Natural killer cell (primary cell): ENCODE data around the gene CBFA2T3. TPM values are rescaled to one million over a fixed set of nuclear protein-coding genes. Genes with fewer than 3 reads are reported as not detected.

Experiments used
- ATAC-seq, 3 donors: fragments of 150-1000 bp in 2 of 3; fragments of 200-7000 bp in 1 of 3; cut with Tn5 transposase; 1 replicate in 1 of 3; 2 replicates in 2 of 3; pipeline ENCODE4 v1.10.0; 2021; ENCODE audit warnings: mild to moderate bottlenecking in 2 of 3, moderate library complexity in 2 of 3
- DNase-seq, 2 donors: peaks; one replicate each; pipeline versions ENCODE4 v3.0.0 to v3.0.0-alpha.2; 2013 to 2021; ENCODE audit warnings: mixed read lengths in 1 of 2
- H3K27ac ChIP-seq: one replicate; pipeline ENCODE4 v1.5.1; 2013; ENCODE audit warnings: mild to moderate bottlenecking, low read length
- H3K27me3 ChIP-seq: one replicate; pipeline ENCODE4 v1.6.1; 2013; ENCODE audit warnings: low read length; ENCODE audit not compliant: control insufficient read depth, insufficient read depth
- H3K36me3 ChIP-seq: one replicate; pipeline ENCODE4 v1.6.1; 2013; ENCODE audit warnings: low read length; ENCODE audit not compliant: control insufficient read depth, insufficient read depth
- H3K4me1 ChIP-seq: one replicate; pipeline ENCODE4 v1.6.1; 2013; ENCODE audit warnings: low read length; ENCODE audit not compliant: control insufficient read depth, insufficient read depth
- H3K4me3 ChIP-seq: one replicate; pipeline ENCODE4 v1.5.1; 2013; ENCODE audit warnings: low read length
- H3K9me3 ChIP-seq: one replicate; pipeline ENCODE4 v1.6.1; 2013; ENCODE audit warnings: low read length; ENCODE audit not compliant: control insufficient read depth, insufficient read depth
- H3K27ac Mint-ChIP-seq, 2 donors: one replicate each; pipeline ENCODE4 v1.8.0; 2022; ENCODE audit warnings: mild to moderate bottlenecking in 2 of 2, mixed read lengths in 2 of 2, moderate library complexity in 1 of 2
- H3K27me3 Mint-ChIP-seq, 2 donors: one replicate each; pipeline ENCODE4 v1.8.0; 2022; ENCODE audit warnings: low read depth in 2 of 2, mixed read lengths in 2 of 2
- H3K36me3 Mint-ChIP-seq: one replicate; pipeline ENCODE4 v1.8.0; 2022; ENCODE audit warnings: mixed read lengths
- H3K4me1 Mint-ChIP-seq, 2 donors: one replicate each; pipeline ENCODE4 v1.8.0; 2022; ENCODE audit warnings: mixed read lengths in 2 of 2
- H3K4me3 Mint-ChIP-seq: one replicate; pipeline ENCODE4 v1.8.0; 2022; ENCODE audit warnings: mild to moderate bottlenecking, moderate library complexity, mixed read lengths
- H3K9me3 Mint-ChIP-seq, 2 donors: one replicate each; pipeline ENCODE4 v1.8.0; 2022; ENCODE audit warnings: mixed read lengths in 2 of 2
- WGBS: methylation state at CpG from one replicate; pipeline ENCODE4 v1.1.7; 2013; ENCODE audit warnings: missing lambda C conversion rate; ENCODE audit not compliant: insufficient coverage; 5-methylcytosine and 5-hydroxymethylcytosine counted together
- intact Hi-C: fragments of 100-400 bp; cut with micrococcal nuclease; formaldehyde crosslinking; loops from one replicate; pipeline ENCODE4 v1.14.2; 2022
- total RNA-seq, 4 donors: library from RNA; stranded (reverse); fragments of 120-200 nt in 1 of 4; gene quantifications; one replicate each; pipeline versions ENCODE4 v1.2.3 to v1.2.4, GENCODE V29; 2013 to 2022
- TF ChIP-seq, protein P1 (sequence below): fragments of 200-600 bp; IDR thresholded peaks from one replicate; pipeline ENCODE4 v1.8.0; 2022; ENCODE audit warnings: antibody characterized with exemption

CBFA2T3 gene
- total RNA-seq, 3 donors from 2014 or later (not counting 1 experiment from before 2014, with no cell fraction given) = 2.5 to 7.8 (median 4.2) TPM

DNA sequence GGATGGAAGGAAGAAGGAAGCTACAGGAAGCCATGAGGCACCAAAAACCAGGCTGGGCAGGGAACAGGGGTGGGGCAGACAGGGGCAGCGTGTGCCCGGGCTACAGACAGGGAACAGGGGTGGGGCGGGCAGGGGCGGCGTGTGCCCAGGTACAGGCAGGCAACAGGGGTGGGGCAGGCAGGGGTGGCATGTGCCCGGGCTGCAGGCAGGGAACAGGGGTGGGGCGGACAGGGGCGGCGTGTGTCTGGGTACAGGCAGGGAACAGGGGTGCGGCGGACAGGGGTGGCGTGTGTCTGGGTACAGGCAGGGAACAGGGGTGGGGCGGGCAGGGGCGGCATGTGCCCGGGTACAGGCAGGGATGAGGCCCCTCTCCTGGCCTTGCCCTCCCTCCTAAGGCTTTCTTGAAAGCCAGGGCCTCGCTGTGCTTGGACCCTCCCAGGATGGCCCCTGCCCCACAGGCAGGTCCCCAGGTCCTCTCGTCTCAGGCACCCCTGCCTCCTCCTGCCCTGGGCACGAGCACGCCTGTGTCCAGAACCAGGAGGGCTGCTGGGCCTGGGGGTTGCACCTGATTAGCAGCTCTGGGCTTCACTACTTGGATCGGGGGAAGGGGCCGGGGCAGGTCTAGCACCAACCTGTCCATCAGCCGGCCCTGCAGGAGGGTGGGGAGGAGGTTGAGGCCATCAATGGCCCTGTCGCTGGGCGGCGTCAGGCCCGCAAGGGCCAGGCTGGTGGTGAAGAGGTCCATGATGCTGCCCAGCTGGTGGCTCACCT lies 150.8 kb downstream of the CBFA2T3 start:
- 95% methylated on average over 26 of the region's 26 CpGs for WGBS
- H3K27me3 ChIP-seq = no peaks in the 10 kb centered on the region
- no peak overlapping the region for H3K27ac ChIP-seq
- Mint-ChIP-seq H3K27ac (no peak overlapping the region), H3K36me3 (no peaks in the 10 kb centered on the region), H3K4me1 (no peaks in the 10 kb centered on the region), H3K9me3 (no peaks in the 10 kb centered on the region), H3K4me3 (no peak overlapping the region), H3K27me3 (no peaks in the 10 kb centered on the region)
- DNase-seq = no peak
- no peaks in the 10 kb centered on the region for H3K4me1 ChIP-seq
- intact Hi-C loops = no loop called here
- H3K36me3 ChIP-seq = peaks cover 17% of the 10 kb centered on the region
- no peaks in the 10 kb centered on the region for H3K9me3 ChIP-seq
- ATAC-seq = no peak
- no peak overlapping the region for H3K4me3 ChIP-seq
- TF ChIP-seq, protein P1, sequence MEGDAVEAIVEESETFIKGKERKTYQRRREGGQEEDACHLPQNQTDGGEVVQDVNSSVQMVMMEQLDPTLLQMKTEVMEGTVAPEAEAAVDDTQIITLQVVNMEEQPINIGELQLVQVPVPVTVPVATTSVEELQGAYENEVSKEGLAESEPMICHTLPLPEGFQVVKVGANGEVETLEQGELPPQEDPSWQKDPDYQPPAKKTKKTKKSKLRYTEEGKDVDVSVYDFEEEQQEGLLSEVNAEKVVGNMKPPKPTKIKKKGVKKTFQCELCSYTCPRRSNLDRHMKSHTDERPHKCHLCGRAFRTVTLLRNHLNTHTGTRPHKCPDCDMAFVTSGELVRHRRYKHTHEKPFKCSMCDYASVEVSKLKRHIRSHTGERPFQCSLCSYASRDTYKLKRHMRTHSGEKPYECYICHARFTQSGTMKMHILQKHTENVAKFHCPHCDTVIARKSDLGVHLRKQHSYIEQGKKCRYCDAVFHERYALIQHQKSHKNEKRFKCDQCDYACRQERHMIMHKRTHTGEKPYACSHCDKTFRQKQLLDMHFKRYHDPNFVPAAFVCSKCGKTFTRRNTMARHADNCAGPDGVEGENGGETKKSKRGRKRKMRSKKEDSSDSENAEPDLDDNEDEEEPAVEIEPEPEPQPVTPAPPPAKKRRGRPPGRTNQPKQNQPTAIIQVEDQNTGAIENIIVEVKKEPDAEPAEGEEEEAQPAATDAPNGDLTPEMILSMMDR = no peak

DNA sequence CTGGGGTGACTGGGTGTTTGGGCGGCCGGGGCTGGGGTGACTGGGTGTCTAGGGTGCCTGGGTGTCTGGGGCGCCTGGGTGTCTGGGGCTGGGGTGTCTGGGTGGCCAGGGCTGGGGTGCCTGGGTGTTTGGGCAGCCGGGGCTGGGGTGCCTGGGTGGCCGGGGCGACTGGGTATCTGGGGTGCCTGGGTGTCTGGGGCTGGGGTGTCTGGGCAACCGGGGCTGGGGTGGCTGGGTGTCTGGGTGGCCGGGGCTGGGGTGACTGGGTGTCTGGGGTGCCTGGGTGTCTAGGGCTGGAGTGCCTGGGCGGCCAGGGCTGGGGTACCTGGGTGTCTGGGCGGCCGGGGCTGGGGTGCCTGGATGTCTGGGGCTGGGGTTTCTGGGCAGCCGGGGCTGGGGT lies 151.9 kb downstream of the CBFA2T3 start:
- H3K9me3 Mint-ChIP-seq = no peaks in the 10 kb centered on the region
- TF ChIP-seq, protein P1 = no peak
- no peak overlapping the region for H3K4me3 Mint-ChIP-seq
- Histone ChIP-seq H3K4me1 (no peaks in the 10 kb centered on the region), H3K4me3 (no peak overlapping the region), H3K36me3 (peaks cover 18% of the 10 kb centered on the region), H3K27ac (no peak overlapping the region), H3K27me3 (no peaks in the 10 kb centered on the region), H3K9me3 (no peaks in the 10 kb centered on the region)
- DNase-seq = no peak
- WGBS = 96% methylated on average over 12 of the region's 12 CpGs
- ATAC-seq = no peak
- intact Hi-C loops = no loop called here
- H3K27me3 Mint-ChIP-seq = no peaks in the 10 kb centered on the region
- H3K4me1 Mint-ChIP-seq = no peaks in the 10 kb centered on the region
- no peak overlapping the region for H3K27ac Mint-ChIP-seq
- no peaks in the 10 kb centered on the region for H3K36me3 Mint-ChIP-seq

Other genes with a start within 250 kb of the CBFA2T3 start
- gene PIEZO1, start 192.0 kb downstream of the CBFA2T3 start, total RNA-seq = 100 to 1,000 TPM; 172 to 197 (median 183) TPM
- gene CDT1, start 173.4 kb downstream of the CBFA2T3 start, total RNA-seq = 1 to 10 TPM; 2.2 to 3.8 (median 2.6) TPM
- 100 to 1,000 TPM; 118 to 123 (median 120) TPM for gene APRT, start 165.3 kb downstream of the CBFA2T3 start, total RNA-seq
- gene GALNS, start 120.3 kb downstream of the CBFA2T3 start, total RNA-seq = 10 to 100 TPM; 58.1 to 75.8 (median 65.7) TPM
- gene TRAPPC2L, start 120.1 kb downstream of the CBFA2T3 start, total RNA-seq = 10 to 100 TPM; 31.9 to 39.0 (median 36.2) TPM
- under 1 TPM in 1 of 3 donors, not detected in 2; 0.43 TPM for gene PABPN1L, start 110.5 kb downstream of the CBFA2T3 start, total RNA-seq
- gene ACSF3, start 116.6 kb upstream of the CBFA2T3 start, total RNA-seq = 10 to 100 TPM; 45.0 to 71.4 (median 51.6) TPM
- under 1 TPM in 1 of 3 donors, not detected in 2; 0.20 TPM for gene CDH15, start 194.5 kb upstream of the CBFA2T3 start, total RNA-seq
- gene SLC22A31, start 223.3 kb upstream of the CBFA2T3 start, total RNA-seq = under 1 TPM in 1 of 3 donors, not detected in 2; 0.75 TPM
- gene ZNF778, start 240.5 kb upstream of the CBFA2T3 start, total RNA-seq = 10 to 100 TPM in 2 of 3 donors, 1 to 10 TPM in 1; 7.0 to 14.1 (median 11.8) TPM